DND-41 (cell line): ENCODE measurements around the gene GGA2.
"Not testable (repeated sequence)": the region's sequence is repeated elsewhere in the genome, so short reads cannot be mapped to it uniquely, and the experiment has no call there.

ENCODE experiments used
- ATAC-seq: fragments of 200-7000 bp; cut with Tn5 transposase; 3 replicates; pipeline ENCODE4 v1.9.1; 2021; ENCODE audit warnings: low read depth; ENCODE audit not compliant: insufficient read depth
- DNase-seq: peaks from one replicate; pipeline ENCODE4 v3.0.0-alpha.2; 2020
- H2AFZ ChIP-seq: 2 replicates; pipeline ENCODE4 v1.6.0; 2012; ENCODE audit warnings: low read depth, low read length
- H3K27ac ChIP-seq: 2 replicates; pipeline ENCODE4 v1.5.1; 2012; ENCODE audit warnings: low read length, inconsistent platforms
- H3K27me3 ChIP-seq: fragments of 200-600 bp; sonication (generic); 2 replicates; pipeline ENCODE4 v1.6.0; 2012; ENCODE audit warnings: low read length, mild to moderate bottlenecking, inconsistent platforms; ENCODE audit not compliant: insufficient read depth, poor library complexity
- H3K36me3 ChIP-seq: 2 replicates; pipeline ENCODE4 v1.5.1; 2012; ENCODE audit warnings: low read length, inconsistent platforms; ENCODE audit not compliant: insufficient read depth
- H3K4me1 ChIP-seq: 2 replicates; pipeline ENCODE4 v1.5.1; 2012; ENCODE audit warnings: mild to moderate bottlenecking, low read length; ENCODE audit not compliant: insufficient read depth
- H3K4me2 ChIP-seq: 2 replicates; pipeline ENCODE4 v1.6.0; 2012; ENCODE audit warnings: mild to moderate bottlenecking, moderate library complexity, low read length, inconsistent platforms; ENCODE audit not compliant: insufficient read depth
- H3K4me3 ChIP-seq, 2 experiments: fragments of 200-600 bp in 1 of 2; shearing (Covaris generic) in 1 of 2; 2 replicates each; pipeline ENCODE4 v1.5.1; 2012 to 2016; ENCODE audit warnings: inconsistent platforms in 2 of 2, low read length in 2 of 2, mild to moderate bottlenecking in 2 of 2, low read depth in 1 of 2, moderate library complexity in 1 of 2
- H3K79me2 ChIP-seq: 2 replicates; pipeline ENCODE4 v1.6.0; 2012; ENCODE audit warnings: low read length, inconsistent platforms; ENCODE audit not compliant: insufficient read depth
- H3K9ac ChIP-seq: 2 replicates; pipeline ENCODE4 v1.6.0; 2012; ENCODE audit warnings: low read depth, mild to moderate bottlenecking, inconsistent platforms, low read length, moderate library complexity
- H3K9me3 ChIP-seq: 2 replicates; pipeline ENCODE4 v1.5.1; 2012; ENCODE audit warnings: low read length, moderate library complexity, mild to moderate bottlenecking, inconsistent platforms; ENCODE audit not compliant: insufficient read depth, severe bottlenecking
- H4K20me1 ChIP-seq: 2 replicates; pipeline ENCODE4 v1.6.0; 2012; ENCODE audit warnings: low read length; ENCODE audit not compliant: insufficient read depth
- EZH2 ChIP-seq: IDR thresholded peaks from 3 replicates; pipeline ENCODE4 v1.6.1; 2012; ENCODE audit warnings: borderline replicate concordance, low read depth, mild to moderate bottlenecking, moderate library complexity, low read length, inconsistent platforms; ENCODE audit not compliant: severe bottlenecking
- TF ChIP-seq, protein P1 (sequence below): IDR thresholded peaks from 2 replicates; pipeline ENCODE4 v1.5.1; 2012; ENCODE audit warnings: borderline replicate concordance, low read length, moderate library complexity, mild to moderate bottlenecking; ENCODE audit not compliant: poor library complexity, severe bottlenecking; ENCODE audit errors: extremely low read depth

GGA2 gene

DNA sequence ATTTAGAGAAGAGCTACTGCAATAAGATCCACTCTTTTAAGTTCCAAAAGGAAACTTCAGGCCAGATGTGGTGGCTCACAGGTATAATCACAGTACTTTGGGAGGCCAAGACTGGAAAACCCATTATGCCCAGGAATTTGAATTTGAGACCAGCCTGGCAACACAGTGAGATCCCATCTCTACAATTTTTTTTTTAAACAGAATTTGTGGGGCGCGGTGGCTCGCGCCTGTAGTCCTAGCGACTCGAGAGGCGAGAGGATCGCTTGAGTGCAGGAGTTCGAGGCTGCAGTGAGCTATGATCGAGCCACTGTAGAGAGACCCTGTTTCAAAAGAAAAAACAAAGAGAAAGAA lies 58.1 kb downstream of the GGA2 start:
- peak overlapping the region; percentile 82 for H2AFZ ChIP-seq
- no peaks in the 10 kb centered on the region; the same call in 1 of the 2 replicates for H3K36me3 ChIP-seq
- ATAC-seq (no peak; the same call in 2 of the 3 replicates), DNase-seq (no peak)
- peaks cover 34% of the 10 kb centered on the region for H3K79me2 ChIP-seq
- no peak for TF ChIP-seq EZH2
- TF ChIP-seq, protein P1, sequence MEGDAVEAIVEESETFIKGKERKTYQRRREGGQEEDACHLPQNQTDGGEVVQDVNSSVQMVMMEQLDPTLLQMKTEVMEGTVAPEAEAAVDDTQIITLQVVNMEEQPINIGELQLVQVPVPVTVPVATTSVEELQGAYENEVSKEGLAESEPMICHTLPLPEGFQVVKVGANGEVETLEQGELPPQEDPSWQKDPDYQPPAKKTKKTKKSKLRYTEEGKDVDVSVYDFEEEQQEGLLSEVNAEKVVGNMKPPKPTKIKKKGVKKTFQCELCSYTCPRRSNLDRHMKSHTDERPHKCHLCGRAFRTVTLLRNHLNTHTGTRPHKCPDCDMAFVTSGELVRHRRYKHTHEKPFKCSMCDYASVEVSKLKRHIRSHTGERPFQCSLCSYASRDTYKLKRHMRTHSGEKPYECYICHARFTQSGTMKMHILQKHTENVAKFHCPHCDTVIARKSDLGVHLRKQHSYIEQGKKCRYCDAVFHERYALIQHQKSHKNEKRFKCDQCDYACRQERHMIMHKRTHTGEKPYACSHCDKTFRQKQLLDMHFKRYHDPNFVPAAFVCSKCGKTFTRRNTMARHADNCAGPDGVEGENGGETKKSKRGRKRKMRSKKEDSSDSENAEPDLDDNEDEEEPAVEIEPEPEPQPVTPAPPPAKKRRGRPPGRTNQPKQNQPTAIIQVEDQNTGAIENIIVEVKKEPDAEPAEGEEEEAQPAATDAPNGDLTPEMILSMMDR, result no peak
- H3K4me1 ChIP-seq, result peaks cover 33% of the 10 kb centered on the region
- peak overlapping the region; percentile 72 to 75 for H3K4me3 ChIP-seq
- no peaks in the 10 kb centered on the region for H3K27me3 ChIP-seq
- peak overlapping the region; percentile 80 for H3K9ac ChIP-seq
- H4K20me1 ChIP-seq, result no peaks in the 10 kb centered on the region
- peak overlapping the region; percentile 93 for H3K4me2 ChIP-seq
- peak overlapping the region; percentile 85; the same call in 1 of the 2 replicates for H3K27ac ChIP-seq
- no peaks in the 10 kb centered on the region for H3K9me3 ChIP-seq

DNA sequence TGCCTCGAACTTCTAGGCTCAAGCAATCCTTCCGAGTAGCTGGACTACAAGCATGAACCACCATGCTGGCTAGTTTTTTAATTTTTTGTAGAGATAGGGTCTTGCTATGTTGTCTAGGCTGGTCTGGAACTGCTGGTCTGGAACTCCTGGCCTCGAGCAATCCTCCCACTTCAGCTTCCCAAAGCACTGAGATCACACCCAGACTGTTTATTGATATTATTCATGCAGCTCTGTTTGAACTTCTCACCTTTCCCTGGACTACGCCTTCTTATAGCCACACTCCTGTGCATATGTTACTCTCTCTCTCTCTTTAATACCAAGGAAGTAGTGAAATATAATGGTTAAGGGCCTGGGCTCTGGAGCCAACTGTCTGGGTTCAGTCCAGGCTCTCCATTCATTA lies 61.9 kb downstream of the GGA2 start:
- H3K36me3 ChIP-seq, result peaks cover 21% of the 10 kb centered on the region
- no peak for ATAC-seq
- peaks cover 25% of the 10 kb centered on the region for H3K4me1 ChIP-seq
- H2AFZ ChIP-seq, result no peak overlapping the region
- no peaks in the 10 kb centered on the region for H3K27me3 ChIP-seq
- TF ChIP-seq EZH2, result no peak
- H3K9ac ChIP-seq, result no peak overlapping the region
- H3K27ac ChIP-seq, result no peak overlapping the region
- H3K4me3 ChIP-seq, result no peak overlapping the region
- H3K4me2 ChIP-seq, result no peak overlapping the region
- H3K9me3 ChIP-seq, result no peaks in the 10 kb centered on the region
- H4K20me1 ChIP-seq, result no peaks in the 10 kb centered on the region
- DNase-seq, result no peak
- H3K79me2 ChIP-seq, result peaks cover 34% of the 10 kb centered on the region

DNA sequence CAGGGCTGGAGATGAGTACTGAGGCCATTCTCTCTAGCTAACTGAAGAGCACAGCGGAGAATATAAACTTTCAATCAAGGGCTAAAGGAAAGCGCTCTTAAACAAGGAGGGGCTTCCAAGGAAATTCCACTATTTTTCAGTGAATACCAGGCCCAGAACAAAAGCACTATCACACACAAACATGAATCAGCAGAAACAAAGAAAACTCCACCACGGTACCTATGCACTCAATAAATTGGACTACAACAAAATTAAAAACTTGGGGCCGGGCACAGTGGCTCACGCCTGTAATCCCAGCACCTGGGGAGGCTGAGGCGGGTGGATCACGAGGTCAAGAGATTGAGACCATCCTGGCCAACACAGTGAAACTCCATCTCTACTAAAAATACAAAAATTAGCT lies 72.8 kb downstream of the GGA2 start:
- peaks cover 54% of the 10 kb centered on the region for H3K36me3 ChIP-seq
- H3K4me1 ChIP-seq, H4K20me1 ChIP-seq, H3K27me3 ChIP-seq, H3K4me3 ChIP-seq, H3K4me2 ChIP-seq, DNase-seq, H3K27ac ChIP-seq, H2AFZ ChIP-seq, ATAC-seq, H3K79me2 ChIP-seq, H3K9me3 ChIP-seq, H3K9ac ChIP-seq: not testable (repeated sequence)

DNA sequence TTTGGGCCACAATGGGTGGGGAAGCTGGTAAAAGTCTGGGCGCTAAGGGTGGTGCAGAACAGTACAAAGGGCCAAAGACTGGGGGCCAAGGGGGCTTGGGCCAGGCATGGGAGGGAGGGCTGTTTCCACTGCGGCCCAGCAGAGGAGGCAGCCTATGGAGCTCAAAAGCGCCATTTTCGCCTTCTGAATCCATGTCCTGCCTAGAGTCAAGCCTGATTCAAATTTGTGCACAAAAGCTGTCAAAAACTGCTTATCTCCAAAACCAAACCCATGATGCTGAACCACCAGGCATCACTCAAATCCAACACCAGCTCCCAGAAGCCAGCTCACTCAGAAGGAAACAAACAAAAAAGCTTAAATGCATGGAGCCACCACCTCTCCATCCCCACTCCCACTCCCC lies 73.3 kb downstream of the GGA2 start:
- H3K4me2 ChIP-seq, result no peak overlapping the region
- H3K79me2 ChIP-seq, result no peaks in the 10 kb centered on the region
- H3K27ac ChIP-seq, result no peak overlapping the region
- peaks cover 55% of the 10 kb centered on the region for H3K36me3 ChIP-seq
- DNase-seq, result no peak
- no peak for ATAC-seq
- H3K27me3 ChIP-seq, result no peaks in the 10 kb centered on the region
- no peak overlapping the region for H3K4me3 ChIP-seq
- H3K4me1 ChIP-seq, result no peaks in the 10 kb centered on the region
- TF ChIP-seq, protein P1, result no peak
- no peak for TF ChIP-seq EZH2
- no peaks in the 10 kb centered on the region for H4K20me1 ChIP-seq
- no peak overlapping the region for H3K9ac ChIP-seq
- H3K9me3 ChIP-seq, result no peaks in the 10 kb centered on the region
- no peak overlapping the region for H2AFZ ChIP-seq
